SIG-M5 treated with dmso at 0.1 percent for 504 hours (cell line): ENCODE results near the gene E2F8.

Experiments
- DNase-seq: peaks from one replicate; lab custom pipeline; 2025; ENCODE audit not compliant: unreplicated experiment; lab: John Stamatoyannopoulos, UW

E2F8 gene

DNA sequence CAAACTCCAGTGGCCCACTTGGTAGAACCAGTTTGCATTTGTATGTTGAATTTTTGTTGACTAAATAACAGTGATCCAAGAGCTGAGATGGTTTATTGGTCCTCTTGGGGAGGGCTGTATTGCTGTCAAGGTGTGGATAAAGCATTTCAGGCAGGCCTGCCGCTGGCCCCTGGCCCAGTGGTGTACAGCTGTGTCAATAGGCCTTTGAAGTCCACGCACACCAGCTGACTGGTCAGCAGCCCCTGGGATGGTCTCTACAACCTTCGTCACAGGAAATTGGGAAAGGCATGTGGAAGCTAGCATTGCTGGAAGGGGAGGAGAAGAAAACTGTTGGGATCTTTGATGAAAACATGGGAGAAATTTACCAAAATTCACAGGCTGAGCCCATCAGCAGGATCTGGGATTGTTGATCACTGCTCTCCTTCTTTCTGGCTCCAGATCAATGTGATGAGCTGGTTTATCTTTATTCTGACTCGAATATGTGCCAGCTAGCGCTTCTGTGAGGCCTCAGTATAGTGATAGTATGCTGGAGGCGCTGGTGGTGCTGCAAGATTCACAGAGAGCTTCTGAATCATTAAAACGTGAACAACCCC, 12.5 kb upstream of the E2F8 start:
- no peak for DNase-seq

- DNase-seq, result no peak
Observed at GRCh38 chr11:19252394-19253152, 11.8 kb upstream of the E2F8 start.

DNA sequence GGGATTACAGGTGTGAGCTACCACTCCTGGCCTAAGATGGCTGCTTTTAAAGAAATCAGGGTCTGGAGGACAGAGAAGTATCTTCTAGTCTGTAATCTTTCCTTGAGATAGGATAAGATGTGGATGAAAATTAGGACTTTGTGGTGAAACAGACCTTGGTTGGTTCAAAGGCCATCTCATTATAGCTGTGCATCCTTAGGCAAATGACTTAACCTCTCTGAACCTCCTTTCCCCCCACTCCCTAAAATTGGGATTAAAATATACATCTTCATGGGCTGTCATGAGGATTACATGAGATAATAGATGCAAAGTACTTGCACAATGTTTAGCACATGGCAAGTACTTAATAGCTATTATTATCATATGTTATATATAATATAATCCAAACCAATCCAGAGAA, 10.8 kb upstream of the E2F8 start:
- no peak for DNase-seq

- DNase-seq, result no peak
Observed at GRCh38 chr11:19246816-19247215, 6.1 kb upstream of the E2F8 start.

DNA sequence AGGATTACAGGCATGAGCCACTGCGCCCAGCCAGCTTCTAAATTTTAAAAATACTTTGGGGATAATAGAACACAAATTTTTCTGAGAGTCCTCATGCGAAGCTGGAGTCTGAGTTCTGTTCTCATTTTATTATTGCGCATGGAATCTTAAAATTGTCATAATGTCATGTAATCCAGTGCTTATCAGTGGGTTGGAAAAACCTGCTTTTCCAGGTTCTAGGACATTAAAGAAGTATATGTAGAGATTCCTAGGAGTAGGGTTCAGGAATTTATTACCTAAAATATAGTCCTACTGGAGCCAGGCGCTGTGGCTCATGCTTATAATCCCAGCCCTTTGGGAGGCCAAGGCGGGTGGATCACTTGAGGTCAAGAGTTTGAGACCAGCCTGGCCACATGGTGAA, 4.6 kb upstream of the E2F8 start:
- no peak for DNase-seq

DNA sequence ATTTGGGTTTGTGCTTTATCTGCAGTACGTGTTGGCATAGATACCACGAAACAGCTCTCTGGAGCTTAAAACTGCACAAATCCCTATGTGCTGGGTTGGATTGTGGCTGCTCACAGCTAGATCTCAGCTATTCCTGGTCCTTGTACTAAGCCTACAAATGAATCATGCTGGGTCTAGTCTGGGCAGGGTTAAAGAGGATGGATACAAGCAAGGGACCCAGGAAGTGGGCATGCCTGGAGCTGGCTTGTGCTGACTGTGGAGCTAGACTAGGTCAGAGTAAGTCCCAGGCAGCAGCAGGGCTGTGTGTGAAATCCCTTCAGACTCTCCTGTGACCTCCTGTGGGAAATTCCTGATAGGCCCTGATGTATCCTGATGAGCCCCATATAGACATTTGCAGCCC, 3.9 kb upstream of the E2F8 start:
- DNase-seq, result no peak

DNA sequence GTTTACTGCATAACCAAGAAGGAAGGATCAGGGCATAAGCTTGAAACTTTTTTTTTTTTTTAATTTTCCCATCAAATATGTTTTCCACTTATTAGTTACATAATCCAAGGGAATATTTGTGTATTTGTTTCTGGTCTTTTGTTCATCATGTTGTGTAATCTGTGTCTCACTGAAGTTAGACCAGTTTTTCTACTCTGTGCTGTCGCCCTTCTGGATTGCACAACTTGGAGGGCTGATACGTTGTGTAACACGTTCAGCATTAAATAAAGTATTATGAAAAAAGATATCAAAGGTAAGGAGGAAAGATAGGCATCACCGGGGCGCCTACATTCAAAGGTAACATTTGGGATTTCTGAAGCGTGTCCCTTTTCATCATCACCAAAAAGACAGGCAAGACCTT, 3.3 kb upstream of the E2F8 start:
- DNase-seq, result peak; percentile 78

DNA sequence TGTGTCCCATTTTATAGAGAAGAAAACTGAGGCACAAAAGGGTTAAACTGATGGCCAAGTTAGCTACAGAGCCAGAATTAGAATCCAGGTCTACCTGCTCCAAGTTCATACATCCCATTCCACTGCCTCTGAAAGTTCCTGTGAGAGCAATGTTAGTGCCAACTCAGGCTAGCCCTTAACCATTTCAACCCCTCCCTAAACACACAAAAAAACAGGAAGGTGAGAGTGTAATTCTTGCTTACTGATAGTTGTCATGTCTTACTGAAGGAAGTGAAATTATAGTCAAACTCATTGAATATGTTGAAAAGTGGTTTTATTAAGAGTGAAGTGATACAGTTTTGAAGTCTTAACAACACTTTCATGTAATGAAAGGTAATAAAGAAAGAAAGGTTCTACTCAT, 2.9 kb upstream of the E2F8 start:
- peak; percentile 48 for DNase-seq

- no peak for DNase-seq
Observed at GRCh38 chr11:19243143-19243542, 2.4 kb upstream of the E2F8 start.

- no peak for DNase-seq
Observed at GRCh38 chr11:19242179-19242932, 1.6 kb upstream of the E2F8 start.

DNA sequence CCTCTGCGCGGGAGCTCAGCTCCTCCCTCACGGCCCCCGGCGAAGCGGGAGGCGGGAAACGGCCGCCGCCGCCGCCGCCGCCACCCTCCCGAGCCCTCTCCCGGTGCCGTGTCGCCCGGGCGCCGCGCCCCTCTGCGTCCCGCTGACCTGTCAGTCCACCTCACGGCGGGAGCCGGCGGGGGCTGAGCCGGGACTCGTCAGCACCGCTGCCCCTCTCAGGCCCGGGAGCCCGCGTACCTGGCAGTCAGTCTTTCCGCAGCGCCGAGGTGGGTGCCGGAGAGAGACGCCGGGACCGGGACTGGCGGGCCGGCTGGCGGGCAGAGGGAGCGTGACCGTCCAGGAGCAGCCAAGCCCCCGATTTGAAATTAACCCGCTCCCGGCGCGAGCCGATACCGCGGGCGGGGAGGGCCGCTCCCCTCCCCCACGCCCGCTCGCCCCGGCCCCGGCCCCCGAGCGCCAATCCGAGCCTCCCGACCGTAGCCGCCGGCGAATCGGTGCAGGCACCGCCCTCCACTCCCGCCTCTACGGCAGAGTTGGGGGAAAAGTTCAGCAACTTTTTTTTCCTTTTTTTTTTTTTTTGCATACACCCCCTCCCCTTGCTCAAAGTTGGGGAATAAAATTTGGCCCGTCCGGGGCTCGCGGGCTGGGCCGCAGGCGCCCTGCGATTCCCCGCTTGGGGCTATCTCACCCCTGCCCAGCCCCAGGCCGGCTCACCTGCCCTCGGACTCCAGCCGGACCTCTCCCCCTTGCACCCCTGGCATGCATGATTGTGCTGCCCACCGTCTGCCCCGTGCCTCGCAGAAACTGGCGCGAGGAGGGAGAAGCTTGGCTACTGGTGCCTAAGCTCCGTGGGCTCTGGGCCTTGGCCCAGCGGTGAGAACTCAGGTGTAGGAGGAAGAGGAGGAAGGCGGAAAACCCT, 774 bp upstream of the E2F8 start:
- no peak for DNase-seq

DNA sequence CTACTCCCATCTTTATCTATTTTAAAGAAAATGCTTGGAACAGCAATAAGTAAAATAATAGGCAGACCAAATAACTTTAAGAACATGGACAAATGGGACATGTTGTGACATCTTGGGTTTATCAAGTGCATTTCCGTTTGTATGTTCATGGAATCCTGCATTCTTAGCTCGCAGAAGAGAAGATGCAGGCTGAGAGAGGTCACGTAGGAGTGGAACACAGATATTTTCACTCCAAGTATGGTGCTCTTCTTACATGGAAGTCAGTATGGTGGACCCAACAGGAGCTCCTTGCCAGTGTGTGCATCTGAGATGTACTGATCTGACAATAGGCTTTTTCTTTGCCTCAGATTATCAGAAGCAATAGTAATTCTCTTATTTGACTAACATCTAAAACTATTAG, 1.7 kb downstream of the E2F8 start:
- no peak for DNase-seq

- no peak for DNase-seq
Observed at GRCh38 chr11:19237813-19238212, 2.9 kb downstream of the E2F8 start.

- no peak for DNase-seq
Observed at GRCh38 chr11:19237381-19237780, 3.4 kb downstream of the E2F8 start.

DNA sequence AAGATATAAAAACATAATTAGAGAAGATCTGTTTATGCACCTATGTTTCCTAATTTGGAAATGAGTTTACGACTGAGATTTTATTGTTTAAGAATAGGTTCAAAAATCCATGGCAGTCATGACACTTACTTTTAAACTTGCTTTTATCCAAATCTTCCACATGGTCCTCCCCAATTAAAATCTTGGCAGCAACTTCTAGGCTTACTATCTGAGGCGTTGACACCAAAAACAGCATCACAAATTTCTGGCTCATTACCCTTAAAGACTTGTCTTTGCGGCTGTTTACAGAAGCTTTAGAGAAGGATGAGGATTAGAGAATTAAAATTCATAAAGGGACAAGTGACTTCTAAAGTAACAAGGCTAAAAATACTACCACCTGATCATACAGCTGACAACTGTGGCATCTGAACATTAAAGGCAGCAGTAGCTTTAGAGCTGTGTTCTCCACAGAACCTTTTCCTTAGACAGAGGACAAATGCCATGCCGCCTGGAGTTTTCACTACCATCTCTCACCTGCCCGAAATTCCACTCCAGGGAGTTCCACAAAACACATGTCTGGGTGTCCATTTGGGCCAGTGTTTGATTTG, 6.4 kb downstream of the E2F8 start:
- DNase-seq, result no peak

GRCh38 chr11:19232910-19233503, 7.7 kb downstream of the E2F8 start:
- DNase-seq, result no peak

DNA sequence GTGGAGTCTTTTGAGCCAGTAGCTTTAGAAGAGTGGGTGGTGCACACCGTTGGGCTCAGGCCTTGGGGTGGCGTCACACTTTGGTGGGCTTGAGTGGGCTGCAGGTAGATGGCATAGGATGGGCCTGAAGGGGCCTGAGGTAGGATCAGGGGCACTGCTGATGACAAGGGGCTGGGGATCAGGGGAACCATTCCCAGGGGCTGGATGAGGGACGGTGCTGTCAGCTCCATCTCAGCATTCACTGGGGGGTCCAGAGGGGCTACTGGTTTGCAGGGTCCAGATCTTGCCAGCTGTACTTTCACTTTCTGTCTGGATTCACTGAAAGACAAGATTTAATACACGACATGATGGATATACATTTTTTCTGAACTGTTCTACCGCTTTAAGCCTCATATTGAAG, 11.1 kb downstream of the E2F8 start:
- no peak for DNase-seq

DNA sequence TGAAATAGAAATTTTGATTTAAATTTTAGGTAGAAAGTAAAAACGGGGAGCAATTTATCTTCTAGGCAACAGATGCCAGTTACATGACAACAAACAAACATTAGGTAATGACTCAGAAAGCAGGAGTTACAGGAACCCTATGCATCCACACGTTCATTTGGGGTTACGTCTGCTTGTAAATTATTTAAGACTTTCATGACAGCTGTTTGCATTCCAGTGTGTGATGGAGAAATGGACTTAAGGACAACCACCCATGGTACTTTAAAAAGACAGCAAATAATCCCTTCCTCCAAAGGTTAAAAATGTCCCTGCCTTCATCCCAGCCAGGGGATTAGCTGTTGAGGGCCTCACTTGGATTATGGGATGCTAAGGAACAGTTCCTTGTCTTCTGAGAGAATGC, 11.8 kb downstream of the E2F8 start:
- DNase-seq, result no peak

DNA sequence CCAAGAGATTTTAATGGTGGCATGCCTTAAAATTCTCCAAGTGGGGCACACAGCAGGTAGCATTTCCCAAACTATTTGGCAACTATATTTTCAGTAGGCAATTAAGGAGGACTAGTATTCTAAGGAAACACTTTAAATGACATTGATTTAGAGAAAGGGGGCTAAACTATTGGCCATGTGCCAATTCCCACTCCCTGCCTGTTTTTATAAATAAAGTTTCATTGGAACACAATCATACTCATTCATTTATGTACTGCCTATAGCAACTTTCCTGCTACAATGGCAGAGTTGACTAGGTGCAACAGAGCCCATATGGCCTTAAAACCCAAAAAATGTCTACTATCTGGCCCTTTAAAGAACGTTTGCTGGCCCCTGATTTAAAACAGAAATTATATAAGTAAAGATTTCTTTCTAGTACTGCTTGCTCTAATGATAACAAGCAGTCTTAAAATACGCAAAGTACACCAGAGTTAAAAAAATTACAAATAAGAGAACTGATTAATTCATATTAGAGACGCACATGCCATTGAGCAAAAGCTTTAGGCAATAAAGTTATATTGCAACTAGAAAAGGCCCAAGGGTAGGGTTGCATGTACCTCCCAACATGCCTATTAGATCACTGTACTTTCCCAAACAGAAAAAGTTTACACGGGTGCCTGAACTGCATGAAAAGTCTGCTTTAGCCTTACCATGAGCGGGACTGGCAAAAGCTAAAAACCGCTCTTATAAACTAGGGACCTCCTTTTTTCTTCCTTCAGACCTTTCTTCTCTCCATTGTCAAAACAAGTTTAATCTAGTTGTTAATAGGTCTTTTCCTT, 14.2 kb downstream of the E2F8 start:
- no peak for DNase-seq

DNA sequence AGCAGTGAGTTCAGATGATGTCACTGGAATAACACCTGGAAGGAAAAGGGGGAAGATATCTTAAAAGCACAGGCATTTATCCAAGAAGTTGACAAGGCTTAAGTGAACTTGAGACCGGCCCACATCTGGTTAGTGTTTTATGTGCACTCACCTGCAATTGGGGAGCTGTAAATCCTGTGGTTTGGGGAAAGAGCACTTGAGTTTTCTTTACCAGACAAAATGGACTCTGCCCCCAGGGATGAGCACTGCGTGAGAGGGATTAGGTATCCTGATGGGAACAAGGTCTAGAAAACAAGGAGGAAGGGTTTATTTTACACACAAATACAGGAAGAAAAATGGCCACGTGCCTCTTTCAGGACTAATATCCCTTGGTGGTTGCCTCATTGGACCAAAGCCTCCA, 15.2 kb downstream of the E2F8 start:
- no peak for DNase-seq
